ENCODE results near the gene KANSL1. TPM values are rescaled to one million over a fixed set of nuclear protein-coding genes. Genes with fewer than 3 reads are reported as not detected.

The KANSL1 gene
- total RNA-seq, 1 donor from 2014 or later, result 102 TPM

DNA sequence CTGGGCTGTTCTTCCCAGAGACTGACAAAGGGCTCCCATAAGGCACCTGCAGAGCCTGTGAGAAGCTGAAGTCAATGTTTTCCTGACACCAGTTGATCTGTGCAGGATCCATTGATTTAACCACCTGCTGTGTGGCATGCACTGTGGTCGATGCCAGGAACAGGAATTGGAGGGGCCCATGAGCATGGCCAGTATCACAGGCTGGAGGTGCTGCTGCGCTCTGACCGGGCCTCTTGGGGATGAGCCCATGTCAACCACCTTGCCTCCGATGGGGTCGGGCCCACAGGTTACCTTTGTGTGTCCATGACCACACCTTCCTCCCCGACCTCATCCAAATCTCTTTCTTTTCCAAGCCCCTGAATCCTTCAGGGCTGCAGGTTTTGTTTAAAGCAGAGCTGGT lies 212.4 kb downstream of the KANSL1 start:
- Mint-ChIP-seq H3K4me1 (ENCODE audit: unreplicated experiment) (no peaks in the 10 kb centered on the region), H3K27ac (ENCODE audit: unreplicated experiment) (no peak overlapping the region), H3K4me3 (ENCODE audit: unreplicated experiment) (no peak overlapping the region), H3K27me3 (ENCODE audit: unreplicated experiment) (peaks cover 15% of the 10 kb centered on the region), H3K36me3 (ENCODE audit: unreplicated experiment) (no peaks in the 10 kb centered on the region), H3K9me3 (ENCODE audit: unreplicated experiment) (no peaks in the 10 kb centered on the region)
- no peak for DNase-seq (ENCODE audit: extremely low spot score, unreplicated experiment)
- TF ChIP-seq, protein P1, sequence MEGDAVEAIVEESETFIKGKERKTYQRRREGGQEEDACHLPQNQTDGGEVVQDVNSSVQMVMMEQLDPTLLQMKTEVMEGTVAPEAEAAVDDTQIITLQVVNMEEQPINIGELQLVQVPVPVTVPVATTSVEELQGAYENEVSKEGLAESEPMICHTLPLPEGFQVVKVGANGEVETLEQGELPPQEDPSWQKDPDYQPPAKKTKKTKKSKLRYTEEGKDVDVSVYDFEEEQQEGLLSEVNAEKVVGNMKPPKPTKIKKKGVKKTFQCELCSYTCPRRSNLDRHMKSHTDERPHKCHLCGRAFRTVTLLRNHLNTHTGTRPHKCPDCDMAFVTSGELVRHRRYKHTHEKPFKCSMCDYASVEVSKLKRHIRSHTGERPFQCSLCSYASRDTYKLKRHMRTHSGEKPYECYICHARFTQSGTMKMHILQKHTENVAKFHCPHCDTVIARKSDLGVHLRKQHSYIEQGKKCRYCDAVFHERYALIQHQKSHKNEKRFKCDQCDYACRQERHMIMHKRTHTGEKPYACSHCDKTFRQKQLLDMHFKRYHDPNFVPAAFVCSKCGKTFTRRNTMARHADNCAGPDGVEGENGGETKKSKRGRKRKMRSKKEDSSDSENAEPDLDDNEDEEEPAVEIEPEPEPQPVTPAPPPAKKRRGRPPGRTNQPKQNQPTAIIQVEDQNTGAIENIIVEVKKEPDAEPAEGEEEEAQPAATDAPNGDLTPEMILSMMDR (IDR thresholded peaks at IDR 0.05), result no peak

Other genes starting within 250 kb of the KANSL1 start
- gene STH, start 194.2 kb downstream of the KANSL1 start, total RNA-seq, result not detected in 2 replicates
- 3.5 and 4.1 TPM in 2 replicates for gene LRRC37A, start 101.7 kb upstream of the KANSL1 start, total RNA-seq
- gene ARL17B, start 168.3 kb upstream of the KANSL1 start, total RNA-seq, result 11.2 and 11.4 TPM in 2 replicates

Data from osteocyte (in vitro differentiated cells).